Activated T-helper 1 cell treated with Interleukin-2 at 50 U/mL for 16 hours (primary cell): Measurements from ENCODE around the gene SLC24A1.

Source experiments
- DNase-seq: peaks from one replicate; pipeline ENCODE4 v3.0.0-alpha.2; 2020; ENCODE audit warnings: low read depth

SLC24A1 gene

GRCh38 chr15:65653341-65653740 lies 31.6 kb downstream of the SLC24A1 start:
- DNase-seq: no peak

DNA sequence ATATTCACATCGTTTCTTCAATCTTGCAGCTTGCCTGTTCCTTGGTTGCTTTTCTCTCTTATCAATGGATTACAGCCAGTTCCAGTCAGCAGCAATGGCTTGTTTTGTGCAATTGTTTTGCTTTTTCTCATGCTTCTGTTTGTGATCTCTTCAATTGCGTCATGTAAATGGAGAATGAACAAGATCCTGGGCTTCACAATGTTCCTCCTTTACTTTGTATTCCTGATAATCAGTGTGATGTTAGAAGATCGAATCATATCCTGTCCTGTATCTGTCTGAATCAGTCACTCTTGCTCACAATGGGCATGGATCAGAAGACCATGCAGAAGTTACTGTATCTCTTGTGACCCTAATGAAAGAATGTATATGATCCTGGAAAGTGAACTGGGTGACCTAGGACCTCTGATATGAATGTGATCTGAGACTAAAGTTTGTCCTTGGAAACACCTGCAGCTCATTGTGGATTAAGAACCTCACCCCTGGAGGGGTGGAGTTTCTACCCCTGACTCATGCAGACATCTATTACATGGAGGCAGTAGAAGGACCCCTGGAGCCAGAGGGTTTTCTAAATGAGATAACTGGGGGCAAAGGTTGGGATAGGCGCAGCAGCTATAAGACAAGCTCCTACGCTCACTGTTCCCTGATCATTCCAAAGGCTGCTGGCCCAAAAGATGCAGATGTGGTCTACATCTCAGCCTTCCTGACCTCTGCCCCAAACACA lies 32.2 kb downstream of the SLC24A1 start:
- DNase-seq: no peak

- DNase-seq: no peak
Observed at GRCh38 chr15:65655026-65655425, 33.3 kb downstream of the SLC24A1 start.

- no peak for DNase-seq
Observed at GRCh38 chr15:65655457-65655856, 33.7 kb downstream of the SLC24A1 start.

GRCh38 chr15:65659502-65660052 lies 37.8 kb downstream of the SLC24A1 start:
- DNase-seq: no peak

- no peak for DNase-seq
Observed at GRCh38 chr15:65660927-65661326, 39.2 kb downstream of the SLC24A1 start.

- DNase-seq: no peak
Observed at GRCh38 chr15:65663521-65663920, 41.8 kb downstream of the SLC24A1 start.

GRCh38 chr15:65666257-65666656 lies 44.5 kb downstream of the SLC24A1 start:
- no peak for DNase-seq

GRCh38 chr15:65675551-65675950 lies 53.8 kb downstream of the SLC24A1 start:
- no peak for DNase-seq

DNA sequence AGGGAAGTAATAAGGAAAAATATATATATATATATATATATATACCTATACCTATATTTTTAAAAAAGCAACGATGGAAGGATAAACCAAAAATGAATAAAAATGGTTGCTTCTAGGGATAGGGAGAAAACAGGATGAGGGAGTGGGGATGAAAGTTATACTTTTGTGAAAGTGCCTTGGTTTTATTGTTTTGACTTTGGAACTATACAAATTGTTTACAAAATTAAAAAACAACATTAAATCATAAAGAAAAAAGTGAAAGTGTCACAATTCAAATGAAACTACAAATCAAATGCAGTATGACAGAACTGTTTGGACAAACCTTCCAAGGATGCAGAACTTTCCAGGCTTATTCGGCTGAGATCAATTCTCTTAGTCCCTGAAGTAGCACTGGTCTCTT lies 54.4 kb downstream of the SLC24A1 start:
- DNase-seq: no peak

- no peak for DNase-seq
Observed at GRCh38 chr15:65680544-65680943, 58.8 kb downstream of the SLC24A1 start.

GRCh38 chr15:65682404-65682911 lies 60.7 kb downstream of the SLC24A1 start:
- DNase-seq: no peak

DNA sequence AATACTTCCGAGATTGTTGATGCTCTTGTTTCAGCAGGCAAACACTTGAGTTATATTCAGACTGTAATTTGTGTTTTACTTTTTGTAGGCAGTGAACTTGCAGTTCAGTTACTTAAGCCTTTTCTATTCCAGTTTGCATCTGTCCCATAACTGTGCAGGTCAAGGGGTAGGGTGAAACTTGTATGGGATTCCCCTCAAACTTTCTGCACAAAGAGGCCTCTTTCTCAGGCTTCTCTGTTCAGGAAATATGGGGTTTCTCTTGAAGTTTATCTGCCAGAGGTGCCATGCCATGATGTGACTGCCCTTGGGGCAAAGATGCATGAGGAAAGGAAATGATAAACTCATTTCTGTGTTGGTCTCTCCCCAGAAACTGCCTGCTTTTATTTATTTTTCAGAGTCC lies 66.7 kb downstream of the SLC24A1 start:
- no peak for DNase-seq

GRCh38 chr15:65690173-65690572 lies 68.4 kb downstream of the SLC24A1 start:
- no peak for DNase-seq

GRCh38 chr15:65690778-65691177 lies 69.0 kb downstream of the SLC24A1 start:
- no peak for DNase-seq

DNA sequence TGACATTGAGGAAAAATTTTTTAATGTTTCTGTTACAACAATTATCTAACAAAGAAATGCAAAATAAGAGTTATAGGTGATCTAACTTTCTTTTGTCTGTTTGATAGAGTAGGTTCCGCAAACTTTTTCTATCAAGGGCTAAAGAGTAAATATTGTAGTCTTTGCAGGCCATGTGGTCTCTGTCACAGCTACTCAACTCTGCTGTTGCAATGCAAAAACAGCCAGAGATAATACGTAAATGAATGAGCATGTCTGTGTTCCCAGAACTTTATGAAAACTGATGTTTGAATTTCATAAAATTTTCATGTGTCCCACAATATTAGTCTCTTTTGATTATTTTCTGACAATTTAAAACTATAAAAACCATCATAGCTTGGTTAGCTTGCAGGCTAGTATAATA lies 73.3 kb downstream of the SLC24A1 start:
- DNase-seq: no peak
